ENCODE results near the gene TSEN15.
"Not testable (repeated sequence)": the region's sequence is repeated elsewhere in the genome, so short reads cannot be mapped to it uniquely, and the experiment has no call there.

TSEN15 gene

GRCh38 chr1:184096005-184096404 is 44.5 kb downstream of the TSEN15 start:
- Histone ChIP-seq H3K79me2 (ENCODE audit: low read length) (no peaks in the 10 kb centered on the region), H4K20me1 (ENCODE audit: insufficient read depth, low read length) (no peaks in the 10 kb centered on the region), H3K9me3 (replicated peaks; ENCODE audit: insufficient read depth, low read length) (no peaks in the 10 kb centered on the region), H3K27me3 (replicated peaks; ENCODE audit: insufficient read depth, low read length) (no peaks in the 10 kb centered on the region), H3F3A (ENCODE audit: insufficient read depth, low read length) (no peaks in the 10 kb centered on the region), H3K27ac (ENCODE audit: low read length) (no peak overlapping the region), H3K4me3 (ENCODE audit: low read length) (no peak overlapping the region), H2AFZ (ENCODE audit: low read length) (no peak overlapping the region), H3K9ac (ENCODE audit: low read length) (no peak overlapping the region), H3K9me2 (replicated peaks; ENCODE audit: insufficient read depth, low read length) (no peaks in the 10 kb centered on the region), H3K4me1 (ENCODE audit: low read length) (no peaks in the 10 kb centered on the region), H3K4me2 (ENCODE audit: low read depth, low read length) (no peak overlapping the region), H3K36me3 (replicated peaks; ENCODE audit: insufficient read depth, low read length) (no peaks in the 10 kb centered on the region)
- TF ChIP-seq, protein P1, sequence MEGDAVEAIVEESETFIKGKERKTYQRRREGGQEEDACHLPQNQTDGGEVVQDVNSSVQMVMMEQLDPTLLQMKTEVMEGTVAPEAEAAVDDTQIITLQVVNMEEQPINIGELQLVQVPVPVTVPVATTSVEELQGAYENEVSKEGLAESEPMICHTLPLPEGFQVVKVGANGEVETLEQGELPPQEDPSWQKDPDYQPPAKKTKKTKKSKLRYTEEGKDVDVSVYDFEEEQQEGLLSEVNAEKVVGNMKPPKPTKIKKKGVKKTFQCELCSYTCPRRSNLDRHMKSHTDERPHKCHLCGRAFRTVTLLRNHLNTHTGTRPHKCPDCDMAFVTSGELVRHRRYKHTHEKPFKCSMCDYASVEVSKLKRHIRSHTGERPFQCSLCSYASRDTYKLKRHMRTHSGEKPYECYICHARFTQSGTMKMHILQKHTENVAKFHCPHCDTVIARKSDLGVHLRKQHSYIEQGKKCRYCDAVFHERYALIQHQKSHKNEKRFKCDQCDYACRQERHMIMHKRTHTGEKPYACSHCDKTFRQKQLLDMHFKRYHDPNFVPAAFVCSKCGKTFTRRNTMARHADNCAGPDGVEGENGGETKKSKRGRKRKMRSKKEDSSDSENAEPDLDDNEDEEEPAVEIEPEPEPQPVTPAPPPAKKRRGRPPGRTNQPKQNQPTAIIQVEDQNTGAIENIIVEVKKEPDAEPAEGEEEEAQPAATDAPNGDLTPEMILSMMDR (IDR thresholded peaks at IDR 0.05; ENCODE audit: low read length): no peak
- TF ChIP-seq EZH2 (optimal IDR thresholded peaks at IDR 0.05; ENCODE audit: low read depth, low read length) (no peak), EZH2phosphoT487 (IDR thresholded peaks at IDR 0.05; ENCODE audit: low read length) (no peak)
- no peak for DNase-seq

- H3K9me3 ChIP-seq (replicated peaks; ENCODE audit: insufficient read depth, low read length); H3K27ac ChIP-seq (ENCODE audit: low read length); H3K9ac ChIP-seq (ENCODE audit: low read length); H2AFZ ChIP-seq (ENCODE audit: low read length); H3K4me3 ChIP-seq (ENCODE audit: low read length); H3K36me3 ChIP-seq (replicated peaks; ENCODE audit: insufficient read depth, low read length); DNase-seq; H3F3A ChIP-seq (ENCODE audit: insufficient read depth, low read length); H4K20me1 ChIP-seq (ENCODE audit: insufficient read depth, low read length); H3K27me3 ChIP-seq (replicated peaks; ENCODE audit: insufficient read depth, low read length); H3K4me2 ChIP-seq (ENCODE audit: low read depth, low read length); H3K79me2 ChIP-seq (ENCODE audit: low read length); H3K9me2 ChIP-seq (replicated peaks; ENCODE audit: insufficient read depth, low read length); H3K4me1 ChIP-seq (ENCODE audit: low read length): not testable (repeated sequence)
Observed at GRCh38 chr1:184096580-184096979, 45.0 kb downstream of the TSEN15 start.

DNA sequence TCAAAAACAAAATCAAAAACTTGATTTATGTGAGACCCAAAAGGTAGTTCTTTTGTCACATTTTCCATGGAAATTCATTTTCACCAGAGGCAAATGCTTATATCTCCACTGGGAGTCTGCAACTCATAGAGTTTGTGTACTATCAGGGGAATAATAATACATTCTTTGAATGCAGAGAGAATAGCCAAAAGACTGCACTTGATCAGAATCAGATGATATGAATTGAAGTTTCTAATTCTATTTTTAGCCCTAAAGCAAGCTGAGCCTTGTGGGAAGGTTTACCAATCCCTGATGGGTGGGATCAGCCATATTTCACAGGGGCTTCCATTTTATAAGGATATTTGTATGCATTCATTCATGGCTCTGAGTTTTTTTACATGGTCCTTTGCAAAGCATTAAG is 49.6 kb downstream of the TSEN15 start:
- H3K27ac ChIP-seq (ENCODE audit: low read length): no peak overlapping the region
- no peak overlapping the region for H2AFZ ChIP-seq (ENCODE audit: low read length)
- H4K20me1 ChIP-seq (ENCODE audit: insufficient read depth, low read length): no peaks in the 10 kb centered on the region
- H3K79me2 ChIP-seq (ENCODE audit: low read length): no peaks in the 10 kb centered on the region
- H3K4me2 ChIP-seq (ENCODE audit: low read depth, low read length): no peak overlapping the region
- no peaks in the 10 kb centered on the region for H3K9me2 ChIP-seq (replicated peaks; ENCODE audit: insufficient read depth, low read length)
- H3K27me3 ChIP-seq (replicated peaks; ENCODE audit: insufficient read depth, low read length): no peaks in the 10 kb centered on the region
- no peak for TF ChIP-seq EZH2phosphoT487 (IDR thresholded peaks at IDR 0.05; ENCODE audit: low read length)
- no peak for TF ChIP-seq EZH2 (optimal IDR thresholded peaks at IDR 0.05; ENCODE audit: low read depth, low read length)
- TF ChIP-seq, protein P1 (IDR thresholded peaks at IDR 0.05; ENCODE audit: low read length): no peak
- H3F3A ChIP-seq (ENCODE audit: insufficient read depth, low read length): no peaks in the 10 kb centered on the region
- DNase-seq: no peak
- H3K36me3 ChIP-seq (replicated peaks; ENCODE audit: insufficient read depth, low read length): no peaks in the 10 kb centered on the region
- H3K9me3 ChIP-seq (replicated peaks; ENCODE audit: insufficient read depth, low read length): no peaks in the 10 kb centered on the region
- no peak overlapping the region for H3K4me3 ChIP-seq (ENCODE audit: low read length)
- no peaks in the 10 kb centered on the region for H3K4me1 ChIP-seq (ENCODE audit: low read length)
- H3K9ac ChIP-seq (ENCODE audit: low read length): no peak overlapping the region

- no peak overlapping the region for H3K27ac ChIP-seq (ENCODE audit: low read length)
- no peaks in the 10 kb centered on the region for H3K27me3 ChIP-seq (replicated peaks; ENCODE audit: insufficient read depth, low read length)
- H3K4me2 ChIP-seq (ENCODE audit: low read depth, low read length): no peak overlapping the region
- H3K9ac ChIP-seq (ENCODE audit: low read length): no peak overlapping the region
- H3K79me2 ChIP-seq (ENCODE audit: low read length): no peaks in the 10 kb centered on the region
- H2AFZ ChIP-seq (ENCODE audit: low read length): no peak overlapping the region
- H3K9me3 ChIP-seq (replicated peaks; ENCODE audit: insufficient read depth, low read length): no peaks in the 10 kb centered on the region
- H3F3A ChIP-seq (ENCODE audit: insufficient read depth, low read length): no peaks in the 10 kb centered on the region
- H3K36me3 ChIP-seq (replicated peaks; ENCODE audit: insufficient read depth, low read length): no peaks in the 10 kb centered on the region
- H3K4me3 ChIP-seq (ENCODE audit: low read length): no peak overlapping the region
- no peaks in the 10 kb centered on the region for H4K20me1 ChIP-seq (ENCODE audit: insufficient read depth, low read length)
- H3K4me1 ChIP-seq (ENCODE audit: low read length): no peaks in the 10 kb centered on the region
- DNase-seq: no peak
- H3K9me2 ChIP-seq (replicated peaks; ENCODE audit: insufficient read depth, low read length): no peaks in the 10 kb centered on the region
- no peak for TF ChIP-seq EZH2 (optimal IDR thresholded peaks at IDR 0.05; ENCODE audit: low read depth, low read length)
- no peak for TF ChIP-seq EZH2phosphoT487 (IDR thresholded peaks at IDR 0.05; ENCODE audit: low read length)
- TF ChIP-seq, protein P1 (IDR thresholded peaks at IDR 0.05; ENCODE audit: low read length): no peak
Observed at GRCh38 chr1:184101571-184101970, 50.0 kb downstream of the TSEN15 start.

Data from MM.1S (cell line).